K562 (cell line): ENCODE results near the gene GPR89A. TPM values are rescaled to one million over a fixed set of nuclear protein-coding genes. Genes with fewer than 3 reads are reported as not detected.

Experiments
- ATAC-seq: fragments of 200-7000 bp; cut with Tn5 transposase; 3 replicates; pipeline ENCODE4 v1.9.1; 2020; ENCODE audit warnings: moderate library complexity
- BruUV-seq: library from RNA; stranded (reverse); fragments of 400-500 nt; replicated peaks from 2 replicates; lab custom pipeline; 2021; lab: Mats Ljungman, UMichigan
- CTCF ChIA-PET: fragments of 300-600 bp; formaldehyde crosslinking; extraction: SDS; loops from one replicate; lab custom pipeline; 2021; ENCODE audit warnings: low intra/inter-chr PET ratio; lab: Yijun Ruan, JAX
- POLR2A ChIA-PET: fragments of 300-600, 350-650 bp; sonication (Branson Sonifier 250); formaldehyde crosslinking; extraction: SDS; loops from one replicate; lab custom pipeline; 2021; ENCODE audit warnings: antibody characterized with exemption, inconsistent platforms; lab: Yijun Ruan, JAX
- DNase-seq, 4 experiments: peaks; one replicate each; pipeline versions ENCODE4 v3.0.0 to v3.0.0-alpha.2; 2011 to 2018; ENCODE audit warnings: low spot score in 3 of 4, mixed read lengths in 3 of 4; ENCODE audit errors: extremely low read depth in 1 of 4
- FAIRE-seq: peaks from 2 replicates; lab custom pipeline; 2011; peaks lifted over from hg19 to GRCh38; lab: Jason Lieb, UNC
- H2AFZ ChIP-seq: 2 replicates; pipeline ENCODE4 v1.6.0; 2011; ENCODE audit warnings: low read depth, low read length, control low read depth, inconsistent platforms
- H3K27ac ChIP-seq: fragments of 200-600 bp; 3 replicates; pipeline ENCODE4 v1.8.0; 2011; ENCODE audit warnings: low read depth, mild to moderate bottlenecking, control low read depth, inconsistent platforms, low read length, moderate library complexity, mixed read lengths; ENCODE audit errors: extremely low read depth
- H3K27me3 ChIP-seq, 2 experiments: fragments of 300-600 bp in 1 of 2; 2 replicates in 1 of 2; 3 replicates in 1 of 2; pipeline versions ENCODE4 v1.6.0 to v1.8.0; 2011; ENCODE audit warnings: inconsistent platforms in 2 of 2, low read length in 2 of 2, mild to moderate bottlenecking in 1 of 2, mixed read lengths in 1 of 2, moderate library complexity in 1 of 2; ENCODE audit not compliant: control insufficient read depth in 2 of 2, insufficient read depth in 2 of 2
- H3K36me3 ChIP-seq: fragments of 300-600 bp; 3 replicates; pipeline ENCODE4 v1.8.0; 2011; ENCODE audit warnings: mild to moderate bottlenecking, low read length, inconsistent platforms; ENCODE audit not compliant: control insufficient read depth, insufficient read depth
- H3K4me1 ChIP-seq, 2 experiments: fragments of 200-600 bp in 1 of 2; replicated peaks in 1 of 2; 2 replicates in 1 of 2; 3 replicates in 1 of 2; pipeline versions ENCODE4 v1.5.1 to v1.8.0; 2011; ENCODE audit warnings: inconsistent platforms in 2 of 2, low read length in 2 of 2, mild to moderate bottlenecking in 1 of 2, mixed read lengths in 1 of 2, moderate library complexity in 1 of 2; ENCODE audit not compliant: control insufficient read depth in 2 of 2, insufficient read depth in 2 of 2
- H3K4me2 ChIP-seq: 2 replicates; pipeline ENCODE4 v1.6.1; 2011; ENCODE audit warnings: low read length, control low read depth, inconsistent platforms, mixed read lengths; ENCODE audit not compliant: insufficient read depth
- H3K4me3 ChIP-seq: fragments of 200-600 bp; sonication (generic), shearing (Covaris generic); 2 replicates; pipeline ENCODE4 v1.5.1; 2016; ENCODE audit warnings: control low read depth, inconsistent platforms
- H3K79me2 ChIP-seq: fragments of 200-600 bp; 3 replicates; pipeline ENCODE4 v1.8.0; 2011; ENCODE audit warnings: low read length, inconsistent platforms; ENCODE audit not compliant: control insufficient read depth, insufficient read depth
- H3K9ac ChIP-seq, 2 experiments: 2 replicates each; pipeline versions ENCODE4 v1.6.0 to v1.6.1; 2011; ENCODE audit warnings: low read depth in 2 of 2, low read length in 2 of 2, control low read depth in 1 of 2, inconsistent platforms in 1 of 2, mild to moderate bottlenecking in 1 of 2, mixed read lengths in 1 of 2; ENCODE audit not compliant: insufficient read depth in 1 of 2
- H3K9me1 ChIP-seq: one replicate; pipeline ENCODE4 v1.6.0; 2011; ENCODE audit warnings: inconsistent platforms, mild to moderate bottlenecking, low read length, moderate library complexity; ENCODE audit not compliant: control insufficient read depth, insufficient read depth
- H3K9me3 ChIP-seq: replicated peaks from 2 replicates; pipeline ENCODE4 v1.5.1; 2011; ENCODE audit warnings: low read depth, low read length, inconsistent platforms; ENCODE audit not compliant: control insufficient read depth, insufficient read depth
- H4K20me1 ChIP-seq: replicated peaks from 2 replicates; pipeline ENCODE4 v1.6.1; 2011; ENCODE audit warnings: low read length, inconsistent platforms, mixed read lengths; ENCODE audit not compliant: control insufficient read depth, insufficient read depth
- CBFB ChIP-seq: sonication (generic); formaldehyde crosslinking; IDR thresholded peaks from 2 replicates; pipeline ENCODE4 v1.4.0; 2020; ENCODE audit warnings: mild to moderate bottlenecking, missing genetic modification reagents
- CEBPB ChIP-seq: fragments of 450-650 bp; IDR thresholded peaks from 2 replicates; pipeline ENCODE4 v1.6.1; 2016; ENCODE audit warnings: missing genetic modification characterization, missing compliant biosample characterization
- CEBPG ChIP-seq, 3 experiments: fragments of 200-800 bp in 1 of 3; sonication (Bioruptor generic) in 1 of 3; sonication (generic) in 1 of 3; formaldehyde crosslinking in 1 of 3; IDR thresholded peaks in 2 of 3; conservative IDR thresholded peaks in 1 of 3; 2 replicates each; pipeline versions ENCODE4 v1.6.1 to v1.8.0; 2016 to 2022; ENCODE audit warnings: missing compliant biosample characterization in 2 of 3, missing genetic modification characterization in 2 of 3, mild to moderate bottlenecking in 1 of 3, missing genetic modification reagents in 1 of 3
- CXXC5 ChIP-seq: fragments of 250-450 bp; sonication (Bioruptor Pico); IDR thresholded peaks from 2 replicates; pipeline ENCODE4 v1.8.0; 2022; ENCODE audit warnings: inconsistent platforms, mild to moderate bottlenecking, moderate library complexity
- HEY1 ChIP-seq: fragments of 250-450 bp; sonication (Bioruptor Pico); IDR thresholded peaks from 2 replicates; pipeline ENCODE4 v1.5.0; 2020; ENCODE audit warnings: mild to moderate bottlenecking, moderate library complexity, borderline replicate concordance
- JUND ChIP-seq, 2 experiments: IDR thresholded peaks; 2 replicates in 1 of 2; 3 replicates in 1 of 2; pipeline ENCODE4 v1.6.1; 2011; ENCODE audit warnings: borderline replicate concordance in 2 of 2, low read depth in 2 of 2, low read length in 2 of 2, improper control_type of control experiment in 1 of 2, missing biosample characterization in 1 of 2, missing genetic modification characterization in 1 of 2, missing genetic modification reagents in 1 of 2
- KDM2B ChIP-seq: fragments of 250-450 bp; sonication (Bioruptor Pico); IDR thresholded peaks from 2 replicates; pipeline ENCODE4 v1.8.0; 2021; ENCODE audit warnings: mild to moderate bottlenecking, moderate library complexity
- MBD2 ChIP-seq: sonication (generic); IDR thresholded peaks from 2 replicates; pipeline ENCODE4 v1.6.1; 2016; ENCODE audit warnings: low read depth, borderline replicate concordance
- PHF21A ChIP-seq: fragments of 450-650 bp; IDR thresholded peaks from 2 replicates; pipeline ENCODE4 v1.6.1; 2017; ENCODE audit warnings: low read depth, borderline replicate concordance
- SIX5 ChIP-seq, 2 experiments: IDR thresholded peaks; 2 replicates each; pipeline ENCODE4 v1.6.1; 2011; ENCODE audit warnings: low read length in 2 of 2, borderline replicate concordance in 1 of 2, low read depth in 1 of 2, mild to moderate bottlenecking in 1 of 2, moderate library complexity in 1 of 2; ENCODE audit not compliant: insufficient read depth in 1 of 2
- ZNF695 ChIP-seq: fragments of 450-650 bp; formaldehyde crosslinking; IDR thresholded peaks from 2 replicates; pipeline ENCODE4 v1.4.0; 2020; ENCODE audit warnings: mild to moderate bottlenecking, moderate library complexity
- ZNF707 ChIP-seq: fragments of 250-450 bp; sonication (Bioruptor Pico); conservative IDR thresholded peaks from 2 replicates; pipeline ENCODE4 v1.8.0; 2022; ENCODE audit warnings: inconsistent platforms, mild to moderate bottlenecking, moderate library complexity
- WGBS: fragments of 100-300 bp; shearing (Covaris generic); methylation state at CpG from one replicate; pipeline ENCODE4 v1.1.6; 2016; ENCODE audit warnings: low coverage, mixed read lengths; ENCODE audit not compliant: insufficient coverage; ENCODE audit errors: missing lambda C conversion rate; 5-methylcytosine and 5-hydroxymethylcytosine counted together
- in situ Hi-C: fragments of 300-500 bp; cut with MboI; formaldehyde crosslinking; loops from 4 replicates; pipeline ENCODE4 v1.15.0; 2018; ENCODE audit warnings: inconsistent platforms, mixed read lengths
- intact Hi-C: fragments of 100-400 bp; cut with micrococcal nuclease; formaldehyde crosslinking; loops from 2 replicates; pipeline ENCODE4 v1.14.2; 2022
- polyA plus RNA-seq, 8 experiments: library from polyadenylated mRNA; depleted of rRNA in 4 of 8; stranded (reverse) in 5 of 8; unstranded in 3 of 8; fragments of >200 nt; fragmentation: Nextera tagmentation in 2 of 8; fragmentation: Illumina TruSeq in 1 of 8; extraction: Ambion mirVana in 2 of 8; extraction: Trizol in 1 of 8; gene quantifications; 2 replicates each; pipeline versions ENCODE4 v1.2.1 to v1.2.3, GENCODE V29; 2011 to 2014; ENCODE audit warnings: inconsistent platforms in 1 of 8, missing spikeins in 1 of 8
- total RNA-seq, 7 experiments: library from RNA; depleted of rRNA in 6 of 7; stranded (reverse); fragments of >200 nt in 6 of 7; fragmentation: Illumina TruSeq in 2 of 7; extraction: Trizol in 2 of 7; gene quantifications; 2 replicates each; pipeline versions ENCODE4 v1.2.1 to v1.2.3, GENCODE V29; 2011 to 2021; ENCODE audit warnings: low replicate concordance in 1 of 7
- TF ChIP-seq, protein P1 (sequence below): sonication (generic); formaldehyde crosslinking; IDR thresholded peaks from 2 replicates; pipeline ENCODE4 v1.9.0; 2022; ENCODE audit warnings: mild to moderate bottlenecking, missing genetic modification reagents

The GPR89A gene
- total and polyA plus RNA-seq, 9 of the 15 experiments (the other 6 are each of a cell fraction or from before 2014, with no cell fraction given), result 23.0 to 63.4 (median 37.4) TPM

DNA sequence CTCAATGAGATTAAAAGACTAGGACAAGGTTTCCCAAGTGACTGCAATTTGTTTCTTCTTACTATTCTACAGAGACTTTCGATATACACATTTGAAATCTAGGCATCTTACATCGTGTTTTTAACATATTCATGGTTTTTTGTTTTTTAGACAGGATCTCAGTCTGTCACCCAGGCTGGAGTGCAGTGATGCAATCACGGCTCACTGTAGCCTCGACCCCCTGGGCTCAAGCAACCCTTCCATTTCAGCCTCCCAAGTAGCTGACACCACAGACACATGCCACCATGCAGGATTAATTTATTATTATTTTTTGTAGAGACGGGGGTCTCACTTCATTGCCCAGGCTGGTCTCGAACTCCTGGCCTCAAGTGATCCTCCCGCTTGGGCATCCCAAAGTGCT lies 97.8 kb downstream of the GPR89A start:
- Histone ChIP-seq H2AFZ (no peak overlapping the region), H3K9me1 (no peaks in the 10 kb centered on the region), H3K4me1 (0 out of 5 replicates have a peak, but pooled peaks cover 0 to 4% of the 10 kb centered on the region in 2 experiments), H3K9ac (no peak overlapping the region), H3K36me3 (no peaks in the 10 kb centered on the region), H3K4me2 (no peak overlapping the region), H3K4me3 (no peak overlapping the region), H3K27me3 (peaks cover 12 to 19% of the 10 kb centered on the region in 2 experiments; a peak in 4 of 5 replicates), H3K27ac (no peak overlapping the region), H3K79me2 (no peaks in the 10 kb centered on the region), H3K9me3 (no peaks in the 10 kb centered on the region), H4K20me1 (0 out of 2 replicates have a peak, but pooled peaks cover 4% of the 10 kb centered on the region)
- no peak for ATAC-seq
- ChIA-PET CTCF (no interaction called here), POLR2A (interaction anchor here (1.5 kb wide), 1 partner anchor 10 kb away, joined by 5 read pairs; no protein-coding TSS in a partner anchor)
- FAIRE-seq, result no peak
- in situ Hi-C loops, result no loop called here
- TF ChIP-seq CEBPG (CRISPR knock-in tag; IDR thresholded peaks at IDR 0.05) (no peak), CEBPG (tag; conservative IDR thresholded peaks at IDR 0.05 in 1 of 2, IDR thresholded peaks at IDR 0.05 in 1 of 2) (0 out of 4 replicates have a peak, but pooled peaks of 1 of the 2 experiments have one; percentile 16), CEBPB (tag) (peak; percentile 39; the same call in 1 of the 2 replicates), CBFB (CRISPR knock-in tag) (no peak)
- intact Hi-C loops, result no loop called here
- WGBS, result 2% methylated on average over 7 of the region's 7 CpGs
- BruUV-seq, result no TSS peak
- DNase-seq, result no peak

DNA sequence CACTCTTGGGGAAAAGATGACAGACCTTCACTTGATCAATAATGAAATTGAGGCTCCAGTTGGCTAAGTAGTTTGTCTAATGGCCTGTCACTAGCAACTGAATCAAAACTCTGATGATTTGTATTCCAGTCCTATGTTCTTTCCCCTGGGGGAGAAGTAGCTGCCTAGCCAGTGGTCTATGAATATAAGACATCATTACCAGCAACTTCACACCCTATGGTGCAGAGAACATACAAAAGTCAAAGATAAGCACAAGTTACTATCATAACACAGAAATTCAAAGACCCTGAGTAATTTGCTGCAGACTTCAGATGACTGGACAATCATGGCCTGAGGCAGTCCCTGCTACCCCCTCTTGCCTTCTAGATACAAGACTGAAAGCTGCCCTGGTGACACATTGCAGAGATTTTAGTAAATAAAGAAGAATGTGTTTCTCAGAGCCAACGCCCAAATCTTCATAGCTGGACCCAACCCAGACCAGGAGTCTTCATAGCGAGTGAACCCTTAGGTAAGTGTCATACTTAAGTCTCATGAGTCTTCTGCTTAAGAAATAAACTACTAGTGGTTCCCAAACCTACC lies 98.4 kb downstream of the GPR89A start:
- Histone ChIP-seq H3K27ac (no peak overlapping the region), H4K20me1 (0 out of 2 replicates have a peak, but pooled peaks cover 4% of the 10 kb centered on the region), H2AFZ (no peak overlapping the region), H3K9me1 (no peaks in the 10 kb centered on the region), H3K9ac (no peak overlapping the region), H3K4me2 (no peak overlapping the region), H3K4me1 (0 out of 5 replicates have a peak, but pooled peaks cover 0 to 4% of the 10 kb centered on the region in 2 experiments), H3K27me3 (peaks cover 12 to 20% of the 10 kb centered on the region in 2 experiments; a peak in 4 of 5 replicates), H3K79me2 (no peaks in the 10 kb centered on the region), H3K4me3 (no peak overlapping the region), H3K36me3 (no peaks in the 10 kb centered on the region), H3K9me3 (no peaks in the 10 kb centered on the region)
- WGBS, result 0% methylated on average over 2 of the region's 2 CpGs
- no peak for FAIRE-seq
- POLR2A ChIA-PET, result no interaction called here
- ATAC-seq, result no peak
- DNase-seq, result no peak
- no TSS peak for BruUV-seq
- intact Hi-C loops, result no loop called here
- in situ Hi-C loops, result no loop called here
- CTCF ChIA-PET, result no interaction called here
- TF ChIP-seq ZNF707 (CRISPR knock-in tag) (no peak), JUND (IDR thresholded peaks at IDR 0.05; ENCODE audit: borderline replicate concordance, low read depth, low read length) (no peak), JUND (tag; IDR thresholded peaks at IDR 0.05; ENCODE audit: borderline replicate concordance, low read depth, low read length) (no peak), MBD2 (no peak), ZNF695 (CRISPR knock-in tag) (no peak), KDM2B (CRISPR knock-in tag) (no peak), CXXC5 (no peak), HEY1 (CRISPR knock-in tag) (no peak), SIX5 (IDR thresholded peaks at IDR 0.05; ENCODE audit: borderline replicate concordance in 1 of 2, insufficient read depth in 1 of 2, low read depth in 1 of 2, low read length in 2 of 2) (no peak), PHF21A (no peak)
- TF ChIP-seq, protein P1, sequence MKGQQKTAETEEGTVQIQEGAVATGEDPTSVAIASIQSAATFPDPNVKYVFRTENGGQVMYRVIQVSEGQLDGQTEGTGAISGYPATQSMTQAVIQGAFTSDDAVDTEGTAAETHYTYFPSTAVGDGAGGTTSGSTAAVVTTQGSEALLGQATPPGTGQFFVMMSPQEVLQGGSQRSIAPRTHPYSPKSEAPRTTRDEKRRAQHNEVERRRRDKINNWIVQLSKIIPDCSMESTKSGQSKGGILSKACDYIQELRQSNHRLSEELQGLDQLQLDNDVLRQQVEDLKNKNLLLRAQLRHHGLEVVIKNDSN, result no peak
